Neutrophil (primary cell): Measurements from ENCODE around the gene HS3ST2.

Source experiments
- H3K27ac ChIP-seq: fragments of 200-600 bp; sonication (generic); 2 replicates; pipeline ENCODE4 v1.5.1; 2016; ENCODE audit warnings: mild to moderate bottlenecking, moderate library complexity
- H3K27me3 ChIP-seq: fragments of 200-600 bp; sonication (generic); 2 replicates; pipeline ENCODE4 v1.6.0; 2016; ENCODE audit warnings: mild to moderate bottlenecking
- H3K36me3 ChIP-seq: fragments of 200-600 bp; sonication (generic); 2 replicates; pipeline ENCODE4 v1.5.1; 2017
- H3K4me1 ChIP-seq, 2 experiments: fragments of 200-600 bp in 1 of 2; sonication (generic) in 1 of 2; 1 replicate in 1 of 2; 2 replicates in 1 of 2; pipeline versions ENCODE4 v1.5.1 to v1.6.1; 2013 to 2016; ENCODE audit warnings: low read depth in 1 of 2, low read length in 1 of 2, mild to moderate bottlenecking in 1 of 2, moderate library complexity in 1 of 2; ENCODE audit not compliant: control insufficient read depth in 1 of 2, insufficient read depth in 1 of 2
- H3K4me3 ChIP-seq, 2 experiments: fragments of 200-600 bp in 1 of 2; sonication (generic) in 1 of 2; 1 replicate in 1 of 2; 2 replicates in 1 of 2; pipeline ENCODE4 v1.5.1; 2013 to 2016; ENCODE audit warnings: low read depth in 1 of 2, low read length in 1 of 2, mild to moderate bottlenecking in 1 of 2, moderate library complexity in 1 of 2
- H3K9me3 ChIP-seq: fragments of 200-600 bp; sonication (generic); 2 replicates; pipeline ENCODE4 v1.5.1; 2016
- TF ChIP-seq, protein P1 (sequence below): fragments of 200-600 bp; sonication (generic); IDR thresholded peaks from 2 replicates; pipeline ENCODE4 v1.5.1; 2016; ENCODE audit warnings: antibody characterized with exemption

The HS3ST2 gene

GRCh38 chr16:22900863-22901262, 86.9 kb downstream of the HS3ST2 start:
- H3K4me1 ChIP-seq = no peaks in the 10 kb centered on the region
- no peak overlapping the region for H3K4me3 ChIP-seq
- no peaks in the 10 kb centered on the region for H3K36me3 ChIP-seq
- TF ChIP-seq, protein P1, sequence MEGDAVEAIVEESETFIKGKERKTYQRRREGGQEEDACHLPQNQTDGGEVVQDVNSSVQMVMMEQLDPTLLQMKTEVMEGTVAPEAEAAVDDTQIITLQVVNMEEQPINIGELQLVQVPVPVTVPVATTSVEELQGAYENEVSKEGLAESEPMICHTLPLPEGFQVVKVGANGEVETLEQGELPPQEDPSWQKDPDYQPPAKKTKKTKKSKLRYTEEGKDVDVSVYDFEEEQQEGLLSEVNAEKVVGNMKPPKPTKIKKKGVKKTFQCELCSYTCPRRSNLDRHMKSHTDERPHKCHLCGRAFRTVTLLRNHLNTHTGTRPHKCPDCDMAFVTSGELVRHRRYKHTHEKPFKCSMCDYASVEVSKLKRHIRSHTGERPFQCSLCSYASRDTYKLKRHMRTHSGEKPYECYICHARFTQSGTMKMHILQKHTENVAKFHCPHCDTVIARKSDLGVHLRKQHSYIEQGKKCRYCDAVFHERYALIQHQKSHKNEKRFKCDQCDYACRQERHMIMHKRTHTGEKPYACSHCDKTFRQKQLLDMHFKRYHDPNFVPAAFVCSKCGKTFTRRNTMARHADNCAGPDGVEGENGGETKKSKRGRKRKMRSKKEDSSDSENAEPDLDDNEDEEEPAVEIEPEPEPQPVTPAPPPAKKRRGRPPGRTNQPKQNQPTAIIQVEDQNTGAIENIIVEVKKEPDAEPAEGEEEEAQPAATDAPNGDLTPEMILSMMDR = no peak
- H3K27me3 ChIP-seq = peaks cover 56% of the 10 kb centered on the region
- no peaks in the 10 kb centered on the region for H3K9me3 ChIP-seq
- no peak overlapping the region for H3K27ac ChIP-seq

DNA sequence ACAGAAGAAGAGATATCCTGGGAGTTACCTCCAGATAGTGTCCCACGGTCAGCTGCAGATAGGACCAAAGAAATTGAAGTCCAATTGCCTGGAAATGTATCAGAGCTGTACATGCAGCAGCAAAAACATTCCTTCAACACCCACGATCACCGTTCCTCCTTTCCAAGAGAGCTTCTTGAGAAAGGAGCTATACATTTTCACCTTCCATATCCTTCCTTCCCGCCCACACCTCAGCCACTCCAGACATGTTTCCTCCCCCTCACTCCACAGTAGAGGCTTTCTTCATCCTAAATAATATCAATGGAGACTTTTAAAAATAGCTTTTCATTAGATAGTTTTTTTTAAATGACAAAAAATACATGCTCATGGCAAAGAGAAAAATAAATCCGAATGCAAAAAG, 87.6 kb downstream of the HS3ST2 start:
- Histone ChIP-seq H3K9me3 (no peaks in the 10 kb centered on the region), H3K36me3 (no peaks in the 10 kb centered on the region), H3K4me3 (no peak overlapping the region), H3K27ac (no peak overlapping the region), H3K27me3 (peaks cover 56% of the 10 kb centered on the region), H3K4me1 (no peaks in the 10 kb centered on the region)
- TF ChIP-seq, protein P1 = no peak

- H3K36me3 ChIP-seq = no peaks in the 10 kb centered on the region
- TF ChIP-seq, protein P1 = no peak
Measured at GRCh38 chr16:22903716-22904115, 89.8 kb downstream of the HS3ST2 start.

DNA sequence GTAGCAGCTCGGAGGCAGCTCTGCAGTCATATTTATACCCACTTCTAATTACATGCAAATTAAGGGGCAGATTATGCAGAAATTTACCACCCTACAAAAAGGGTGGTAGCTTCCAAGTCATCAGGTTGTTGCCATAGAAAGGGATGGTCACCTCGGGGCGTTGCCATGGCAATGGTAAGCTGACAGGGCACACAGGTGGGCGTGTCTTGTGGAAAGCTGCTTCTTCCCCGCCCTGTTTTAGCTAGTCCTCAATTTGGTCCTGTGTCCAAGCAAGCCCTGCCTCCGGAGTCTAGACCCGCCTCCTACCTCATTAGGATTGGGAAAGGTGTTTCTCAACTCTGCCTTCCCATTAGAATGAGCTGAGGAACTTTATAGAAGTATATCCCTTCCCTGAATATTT, 98.7 kb downstream of the HS3ST2 start:
- Histone ChIP-seq H3K9me3 (no peaks in the 10 kb centered on the region), H3K27ac (no peak overlapping the region), H3K36me3 (no peaks in the 10 kb centered on the region), H3K4me1 (no peaks in the 10 kb centered on the region), H3K4me3 (no peak overlapping the region), H3K27me3 (peaks cover 20% of the 10 kb centered on the region)
- TF ChIP-seq, protein P1 = no peak

More at GRCh38 chr16:22903716-22904115, 89.8 kb downstream of the HS3ST2 start:
- peaks cover 48% of the 10 kb centered on the region for H3K27me3 ChIP-seq
- H3K27ac ChIP-seq = no peak overlapping the region
- no peaks in the 10 kb centered on the region for H3K4me1 ChIP-seq
- H3K9me3 ChIP-seq = no peaks in the 10 kb centered on the region
- no peak overlapping the region for H3K4me3 ChIP-seq

DNA sequence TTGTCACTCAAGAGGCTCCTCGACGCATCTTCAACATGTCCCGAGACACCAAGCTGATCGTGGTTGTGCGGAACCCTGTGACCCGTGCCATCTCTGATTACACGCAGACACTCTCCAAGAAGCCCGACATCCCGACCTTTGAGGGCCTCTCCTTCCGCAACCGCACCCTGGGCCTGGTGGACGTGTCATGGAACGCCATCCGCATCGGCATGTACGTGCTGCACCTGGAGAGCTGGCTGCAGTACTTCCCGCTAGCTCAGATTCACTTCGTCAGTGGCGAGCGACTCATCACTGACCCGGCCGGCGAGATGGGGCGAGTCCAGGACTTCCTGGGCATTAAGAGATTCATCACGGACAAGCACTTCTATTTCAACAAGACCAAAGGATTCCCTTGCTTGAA, 101.0 kb downstream of the HS3ST2 start:
- H3K4me3 ChIP-seq = no peak overlapping the region
- TF ChIP-seq, protein P1 = no peak
- H3K27ac ChIP-seq = no peak overlapping the region
- peaks cover 22% of the 10 kb centered on the region for H3K27me3 ChIP-seq
- H3K36me3 ChIP-seq = no peaks in the 10 kb centered on the region
- H3K9me3 ChIP-seq = no peaks in the 10 kb centered on the region
- H3K4me1 ChIP-seq = no peaks in the 10 kb centered on the region

DNA sequence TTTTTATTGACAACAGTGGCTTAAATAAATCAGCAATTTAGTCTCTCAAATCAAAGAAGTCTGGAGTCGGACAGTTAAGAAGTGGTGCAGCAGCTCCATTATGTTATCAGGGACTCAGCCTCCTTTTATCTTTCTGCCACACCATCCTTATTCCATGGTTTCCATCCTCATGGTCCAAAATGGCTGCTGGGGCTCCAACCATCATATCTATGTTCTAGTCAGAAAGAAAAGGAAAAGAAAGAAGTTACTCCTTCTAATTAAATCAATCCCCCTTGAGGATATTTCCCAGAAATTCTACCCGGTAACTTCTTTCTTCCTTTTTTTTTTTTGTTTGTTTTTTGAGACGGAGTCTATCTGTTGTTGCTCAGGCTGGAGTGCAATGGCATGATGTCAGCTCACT, 109.5 kb downstream of the HS3ST2 start:
- Histone ChIP-seq H3K9me3 (no peaks in the 10 kb centered on the region), H3K36me3 (no peaks in the 10 kb centered on the region), H3K4me3 (no peak overlapping the region), H3K4me1 (no peaks in the 10 kb centered on the region), H3K27ac (no peak overlapping the region), H3K27me3 (peaks cover 20% of the 10 kb centered on the region)
- TF ChIP-seq, protein P1 = no peak
